HG03175 (cell line): ENCODE measurements around the gene PON3.

ENCODE experiments used
- ATAC-seq: cut with Tn5 transposase; IDR thresholded peaks from one replicate; pipeline ENCODE4 v1.9.1; 2021; ENCODE audit warnings: mild to moderate bottlenecking, moderate library complexity; ENCODE audit not compliant: unreplicated experiment

Gene PON3

DNA sequence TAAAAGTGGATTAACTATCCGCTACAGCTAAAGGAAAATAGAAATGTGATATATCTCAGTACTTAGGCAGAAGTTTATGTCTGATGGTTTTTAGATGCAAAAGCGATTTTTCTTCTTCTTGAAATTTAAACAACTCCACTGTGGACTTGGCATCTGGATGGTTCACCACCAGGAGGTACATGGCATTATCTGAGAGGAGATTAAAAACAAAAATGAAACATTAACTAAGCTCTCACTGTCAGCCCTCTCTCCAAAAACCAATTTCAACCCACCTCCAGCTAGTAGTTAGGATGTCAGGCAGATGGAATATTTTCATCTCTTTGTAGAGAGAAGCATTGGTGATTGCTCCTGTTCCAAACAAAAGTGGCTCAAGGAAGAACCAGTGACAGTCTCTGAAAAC, 84.8 kb downstream of the PON3 start:
- no peak for ATAC-seq

DNA sequence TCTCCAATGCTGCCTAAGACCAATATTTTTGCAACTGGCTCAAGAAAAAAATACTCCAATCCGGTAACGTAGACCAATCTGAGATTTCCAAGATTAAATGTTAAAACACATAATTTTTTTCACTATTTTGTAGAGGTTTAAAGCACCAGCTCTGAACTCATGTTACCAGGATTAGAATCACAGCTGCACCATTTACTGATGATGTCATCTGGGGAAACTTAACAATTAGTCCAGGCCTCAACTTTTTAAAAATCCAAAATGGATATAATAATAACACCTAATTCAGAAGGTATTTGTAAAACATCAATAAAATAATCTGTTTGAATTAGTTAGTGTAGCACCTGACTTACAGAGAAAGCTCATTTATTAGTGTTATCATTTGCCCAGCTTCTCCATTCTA, 86.2 kb downstream of the PON3 start:
- ATAC-seq = no peak
